ENCODE data around the gene TBX15. TPM values are rescaled to one million over a fixed set of nuclear protein-coding genes. Genes with fewer than 3 reads are reported as not detected.

Gene TBX15
- total and polyA plus RNA-seq, 2 experiments from 2014 or later, result 0.21 TPM; not detected in 1

- DNase-seq (ENCODE audit: low spot score), result no peak
- Mint-ChIP-seq H3K4me1 (peaks cover 60% of the 10 kb centered on the region), H3K27me3 (ENCODE audit: insufficient read depth, low read depth, poor library complexity) (peaks cover 100% of the 10 kb centered on the region), H3K9me3 (no peaks in the 10 kb centered on the region; the same call in 2 of the 3 replicates), H3K27ac (no peak overlapping the region), H3K36me3 (ENCODE audit: low read depth) (no peaks in the 10 kb centered on the region), H3K4me3 (no peak overlapping the region; the same call in 2 of the 3 replicates)
- Histone ChIP-seq H3F3A (replicated peaks; ENCODE audit: low read depth) (peaks cover 12% of the 10 kb centered on the region), H3K27me3 (ENCODE audit: insufficient read depth) (peaks cover 100% of the 10 kb centered on the region), H3K4me1 (ENCODE audit: insufficient read depth) (peaks cover 60% of the 10 kb centered on the region), H3K4me3 (no peak overlapping the region), H3K9me2 (ENCODE audit: insufficient read depth) (no peaks in the 10 kb centered on the region), H4K20me1 (replicated peaks; ENCODE audit: insufficient read depth) (peaks cover 16% of the 10 kb centered on the region), H3K79me2 (replicated peaks; ENCODE audit: insufficient read depth) (no peaks in the 10 kb centered on the region), H3K4me2 (peak overlapping the region; percentile 17; the same call in 1 of the 2 replicates), H3K27ac (ENCODE audit: low read depth) (no peak overlapping the region), H2AFZ (no peak overlapping the region), H3K36me3 (ENCODE audit: insufficient read depth) (no peaks in the 10 kb centered on the region)
- no peak for ATAC-seq
- TF ChIP-seq JUNB (IDR thresholded peaks at IDR 0.05; ENCODE audit: unreplicated experiment), result no peak
- no peak for TF ChIP-seq ETS1 (IDR thresholded peaks at IDR 0.05)
- peak; percentile 51 for TF ChIP-seq EZH2 (IDR thresholded peaks at IDR 0.05; ENCODE audit: low read depth, unreplicated experiment)
- TF ChIP-seq NANOG (IDR thresholded peaks at IDR 0.05; ENCODE audit: borderline replicate concordance), result no peak
- no peak for TF ChIP-seq REST (IDR thresholded peaks at IDR 0.05; ENCODE audit: unreplicated experiment)
- no peak for TF ChIP-seq CREB1 (CRISPR knock-in tag; IDR thresholded peaks at IDR 0.05; ENCODE audit: low read depth)
Measured at GRCh38 chr1:119004129-119004527, 16.0 kb upstream of the TBX15 start.

GRCh38 chr1:119003413-119004128 lies 15.4 kb upstream of the TBX15 start:
- H3K79me2 ChIP-seq (replicated peaks; ENCODE audit: insufficient read depth), result no peaks in the 10 kb centered on the region
- no peaks in the 10 kb centered on the region for H3K9me2 ChIP-seq (ENCODE audit: insufficient read depth)
- no peaks in the 10 kb centered on the region for H3K36me3 Mint-ChIP-seq (ENCODE audit: low read depth)
- no peak for ATAC-seq
- peaks cover 16% of the 10 kb centered on the region for H4K20me1 ChIP-seq (replicated peaks; ENCODE audit: insufficient read depth)
- peak overlapping the region; percentile 71; the same call in 1 of the 2 replicates for H3K4me2 ChIP-seq
- H3K4me3 ChIP-seq, result no peak overlapping the region
- DNase-seq (ENCODE audit: low spot score), result no peak
- peaks cover 59% of the 10 kb centered on the region for H3K4me1 Mint-ChIP-seq
- no peak overlapping the region for H3K4me3 Mint-ChIP-seq
- H3F3A ChIP-seq (replicated peaks; ENCODE audit: low read depth), result peaks cover 12% of the 10 kb centered on the region
- no peak overlapping the region for H3K27ac ChIP-seq (ENCODE audit: low read depth)
- peaks cover 62% of the 10 kb centered on the region for H3K4me1 ChIP-seq (ENCODE audit: insufficient read depth)
- H3K27me3 ChIP-seq (ENCODE audit: insufficient read depth), result peaks cover 100% of the 10 kb centered on the region
- H2AFZ ChIP-seq, result no peak overlapping the region
- H3K9me3 Mint-ChIP-seq, result no peaks in the 10 kb centered on the region; the same call in 2 of the 3 replicates
- no peak overlapping the region for H3K27ac Mint-ChIP-seq
- TF ChIP-seq CTCF (conservative IDR thresholded peaks at IDR 0.05; ENCODE audit: low read depth in 2 of 2) (peak; percentile 52 to 53), EZH2 (IDR thresholded peaks at IDR 0.05; ENCODE audit: low read depth, unreplicated experiment) (peak; percentile 11), STAT1 (IDR thresholded peaks at IDR 0.05; ENCODE audit: unreplicated experiment) (no peak), POLR2AphosphoS5 (IDR thresholded peaks at IDR 0.05; ENCODE audit: low read depth) (no peak), ZNF114 (CRISPR knock-in tag; IDR thresholded peaks at IDR 0.05) (no peak)
- H3K36me3 ChIP-seq (ENCODE audit: insufficient read depth), result no peaks in the 10 kb centered on the region
- H3K27me3 Mint-ChIP-seq (ENCODE audit: insufficient read depth, low read depth, poor library complexity), result peaks cover 100% of the 10 kb centered on the region

Data from GM23338 (cell line).